Measurements from ENCODE around the gene HIGD1C. TPM values are rescaled to one million over a fixed set of nuclear protein-coding genes. Genes with fewer than 3 reads are reported as not detected.
"Not testable (repeated sequence)": the region's sequence is repeated elsewhere in the genome, so short reads cannot be mapped to it uniquely, and the experiment has no call there.

HIGD1C gene
- total RNA-seq, 1 donor from 2014 or later: not detected

GRCh38 chr12:50925342-50925651, 27.0 kb upstream of the HIGD1C start:
- no peak for TF ChIP-seq CTCF (conservative IDR thresholded peaks at IDR 0.05)
- peaks cover 40% of the 10 kb centered on the region for H3K4me1 Mint-ChIP-seq
- H3K27ac Mint-ChIP-seq (ENCODE audit: unreplicated experiment): no peak overlapping the region
- no peaks in the 10 kb centered on the region for H3K36me3 Mint-ChIP-seq (ENCODE audit: low read depth)
- peak overlapping the region; percentile 79 for H3K4me3 Mint-ChIP-seq
- no peaks in the 10 kb centered on the region for H3K27me3 Mint-ChIP-seq (ENCODE audit: low read depth)
- no peak for DNase-seq (ENCODE audit: low read depth, low spot score)
- H3K9me3 Mint-ChIP-seq: no peaks in the 10 kb centered on the region

- TF ChIP-seq CTCF (conservative IDR thresholded peaks at IDR 0.05): no peak
- peaks cover 40% of the 10 kb centered on the region for H3K4me1 Mint-ChIP-seq
- H3K36me3 Mint-ChIP-seq (ENCODE audit: low read depth): no peaks in the 10 kb centered on the region
- H3K4me3 Mint-ChIP-seq: no peak overlapping the region
- no peaks in the 10 kb centered on the region for H3K27me3 Mint-ChIP-seq (ENCODE audit: low read depth)
- no peak for DNase-seq (ENCODE audit: low read depth, low spot score)
- no peak overlapping the region for H3K27ac Mint-ChIP-seq (ENCODE audit: unreplicated experiment)
- no peaks in the 10 kb centered on the region for H3K9me3 Mint-ChIP-seq
Observed at GRCh38 chr12:50925920-50926319, 26.4 kb upstream of the HIGD1C start.

- no peak overlapping the region for H3K27ac Mint-ChIP-seq (ENCODE audit: unreplicated experiment)
- H3K27me3 Mint-ChIP-seq (ENCODE audit: low read depth): no peaks in the 10 kb centered on the region
- DNase-seq (ENCODE audit: low read depth, low spot score): no peak
- peaks cover 40% of the 10 kb centered on the region for H3K4me1 Mint-ChIP-seq
- H3K36me3 Mint-ChIP-seq (ENCODE audit: low read depth): no peaks in the 10 kb centered on the region
- H3K9me3 Mint-ChIP-seq: no peaks in the 10 kb centered on the region
- no peak overlapping the region for H3K4me3 Mint-ChIP-seq
- no peak for TF ChIP-seq CTCF (conservative IDR thresholded peaks at IDR 0.05)
Observed at GRCh38 chr12:50926415-50926814, 25.9 kb upstream of the HIGD1C start.

- not testable (repeated sequence) for H3K36me3 Mint-ChIP-seq (ENCODE audit: low read depth); H3K4me3 Mint-ChIP-seq; H3K27me3 Mint-ChIP-seq (ENCODE audit: low read depth); DNase-seq (ENCODE audit: low read depth, low spot score); H3K27ac Mint-ChIP-seq (ENCODE audit: unreplicated experiment); H3K9me3 Mint-ChIP-seq
- H3K4me1 Mint-ChIP-seq: peaks cover 40% of the 10 kb centered on the region
Observed at GRCh38 chr12:50926932-50927331, 25.4 kb upstream of the HIGD1C start.

- Mint-ChIP-seq H3K9me3 (no peaks in the 10 kb centered on the region), H3K27me3 (ENCODE audit: low read depth) (no peaks in the 10 kb centered on the region), H3K4me1 (peaks cover 37% of the 10 kb centered on the region), H3K4me3 (no peak overlapping the region), H3K27ac (ENCODE audit: unreplicated experiment) (no peak overlapping the region), H3K36me3 (ENCODE audit: low read depth) (no peaks in the 10 kb centered on the region)
- no peak for DNase-seq (ENCODE audit: low read depth, low spot score)
- TF ChIP-seq CTCF (conservative IDR thresholded peaks at IDR 0.05): no peak
Observed at GRCh38 chr12:50927356-50927755, 25.0 kb upstream of the HIGD1C start.

GRCh38 chr12:50927766-50928224, 24.5 kb upstream of the HIGD1C start:
- Mint-ChIP-seq H3K36me3 (ENCODE audit: low read depth) (no peaks in the 10 kb centered on the region), H3K9me3 (no peaks in the 10 kb centered on the region), H3K27me3 (ENCODE audit: low read depth) (no peaks in the 10 kb centered on the region), H3K4me1 (peaks cover 34% of the 10 kb centered on the region), H3K4me3 (no peak overlapping the region), H3K27ac (ENCODE audit: unreplicated experiment) (no peak overlapping the region)
- TF ChIP-seq CTCF (conservative IDR thresholded peaks at IDR 0.05): no peak
- DNase-seq (ENCODE audit: low read depth, low spot score): no peak
